Esophagus squamous epithelium (tissue), 5 donors: Measurements from ENCODE around the gene OSBPL10. TPM values are rescaled to one million over a fixed set of nuclear protein-coding genes. Genes with fewer than 3 reads are reported as not detected.

Experiments
- DNase-seq: peaks from one replicate; lab custom pipeline; 2025; lab: John Stamatoyannopoulos, UW
- H3K27ac ChIP-seq, 4 donors: fragments of 200-600 bp; sonication (generic); one replicate each; pipeline ENCODE4 v1.5.1; 2016 to 2019; ENCODE audit warnings: mild to moderate bottlenecking in 1 of 4
- H3K27me3 ChIP-seq, 4 donors: fragments of 200-600 bp; sonication (generic); 1 replicate in 3 of 4; 2 replicates in 1 of 4; pipeline versions ENCODE4 v1.5.1 to v1.6.0; 2017 to 2021; ENCODE audit warnings: antibody characterized with exemption in 1 of 4
- H3K36me3 ChIP-seq, 3 donors: fragments of 200-600 bp; sonication (generic); one replicate each; pipeline ENCODE4 v1.5.1; 2016 to 2019
- H3K4me1 ChIP-seq, 3 donors: fragments of 200-600 bp; sonication (generic); one replicate each; pipeline ENCODE4 v1.5.1; 2017 to 2019
- H3K4me3 ChIP-seq, 4 donors: fragments of 200-600 bp; sonication (generic); 1 replicate in 3 of 4; 2 replicates in 1 of 4; pipeline ENCODE4 v1.5.1; 2016 to 2019; ENCODE audit warnings: mild to moderate bottlenecking in 2 of 4, moderate library complexity in 1 of 4
- H3K9me3 ChIP-seq, 3 donors: fragments of 200-600 bp; sonication (generic); one replicate each; pipeline ENCODE4 v1.5.1; 2016 to 2019
- CTCF ChIP-seq, 6 experiments: fragments of 450-650 bp in 4 of 6; fragments of 200-600 bp in 2 of 6; sonication (generic) in 2 of 6; IDR thresholded peaks; one replicate each; pipeline ENCODE4 v1.5.1; 2016 to 2019; ENCODE audit warnings: antibody characterized with exemption in 6 of 6, mild to moderate bottlenecking in 4 of 6, moderate library complexity in 4 of 6
- POLR2A ChIP-seq, 4 donors: fragments of 450-650 bp; IDR thresholded peaks; one replicate each; pipeline ENCODE4 v1.6.1; 2017; ENCODE audit warnings: antibody characterized with exemption in 4 of 4, mild to moderate bottlenecking in 4 of 4, moderate library complexity in 3 of 4
- WGBS, 2 donors: methylation state at CpG; one replicate each; pipeline ENCODE4 v1.1.5; 2018; 5-methylcytosine and 5-hydroxymethylcytosine counted together
- intact Hi-C: fragments of 100-400 bp; cut with DNase I; formaldehyde crosslinking; loops from one replicate; pipeline ENCODE4 v1.15.0; 2022
- total RNA-seq, 4 donors: library from RNA; depleted of rRNA; stranded (reverse); fragments of >200 nt; gene quantifications; one replicate each; pipeline ENCODE4 v1.1.0, GENCODE V29; 2016
- donor health status: DM: yes; HTN: yes; CAD: no.

Gene OSBPL10
- total RNA-seq, 4 donors from 2014 or later: 13.8 to 65.3 (median 41.0) TPM

- intact Hi-C loops: no loop called here
- TF ChIP-seq POLR2A (IDR thresholded peaks at IDR 0.05) (no peak), CTCF (IDR thresholded peaks at IDR 0.05) (no peak)
Measured at GRCh38 chr3:31770822-31771326, 210.2 kb downstream of the OSBPL10 start.

GRCh38 chr3:31768479-31769125, 212.5 kb downstream of the OSBPL10 start:
- DNase-seq: no peak
- intact Hi-C loops: no loop called here

More at GRCh38 chr3:31770822-31771326, 210.2 kb downstream of the OSBPL10 start:
- no peaks in the 10 kb centered on the region for H3K36me3 ChIP-seq
- no peaks in the 10 kb centered on the region for H3K27me3 ChIP-seq
- no peak overlapping the region for H3K27ac ChIP-seq
- no peaks in the 10 kb centered on the region for H3K9me3 ChIP-seq
- no peak for DNase-seq
- no peak overlapping the region for H3K4me3 ChIP-seq
- peaks cover 0 to 32% (median 7%) of the 10 kb centered on the region in 3 donors for H3K4me1 ChIP-seq
- 73 to 93% methylated on average over 5 of the region's 5 CpGs for WGBS, 2 donors

GRCh38 chr3:31767920-31768319, 213.1 kb downstream of the OSBPL10 start:
- H3K4me1 ChIP-seq: peaks cover 3 to 54% (median 7%) of the 10 kb centered on the region in 3 donors
- no peak for TF ChIP-seq CTCF (IDR thresholded peaks at IDR 0.05)
- no peak for TF ChIP-seq POLR2A (IDR thresholded peaks at IDR 0.05)
- intact Hi-C loops: no loop called here
- H3K4me3 ChIP-seq: no peak overlapping the region
- 85 to 90% methylated on average over 8 of the region's 8 CpGs for WGBS, 2 donors
- H3K9me3 ChIP-seq: no peaks in the 10 kb centered on the region
- no peaks in the 10 kb centered on the region for H3K27me3 ChIP-seq
- H3K36me3 ChIP-seq: no peaks in the 10 kb centered on the region
- no peak for DNase-seq
- no peak overlapping the region for H3K27ac ChIP-seq

More at GRCh38 chr3:31768479-31769125, 212.5 kb downstream of the OSBPL10 start:
- H3K27ac ChIP-seq: no peak overlapping the region
- H3K4me3 ChIP-seq: no peak overlapping the region
- H3K27me3 ChIP-seq: no peaks in the 10 kb centered on the region
- 34 to 38% methylated on average over 6 of the region's 6 CpGs for WGBS, 2 donors
- no peaks in the 10 kb centered on the region for H3K36me3 ChIP-seq
- TF ChIP-seq CTCF (IDR thresholded peaks at IDR 0.05) (peak; percentile 18 to 55 (median 50)), POLR2A (IDR thresholded peaks at IDR 0.05) (no peak)
- H3K4me1 ChIP-seq: peaks cover 0 to 47% (median 7%) of the 10 kb centered on the region in 3 donors
- no peaks in the 10 kb centered on the region for H3K9me3 ChIP-seq

GRCh38 chr3:31766669-31767068, 214.4 kb downstream of the OSBPL10 start:
- Histone ChIP-seq H3K4me1 (peaks cover 7 to 63% (median 7%) of the 10 kb centered on the region in 3 donors), H3K27me3 (no peaks in the 10 kb centered on the region), H3K27ac (no peak overlapping the region), H3K36me3 (no peaks in the 10 kb centered on the region), H3K4me3 (no peak overlapping the region), H3K9me3 (no peaks in the 10 kb centered on the region)
- intact Hi-C loops: no loop called here
- DNase-seq: no peak
- TF ChIP-seq CTCF (IDR thresholded peaks at IDR 0.05) (no peak), POLR2A (IDR thresholded peaks at IDR 0.05) (no peak)

- H3K36me3 ChIP-seq: no peaks in the 10 kb centered on the region
- no peak for DNase-seq
- WGBS, 2 donors: 65 to 76% methylated on average over 4 of the region's 4 CpGs
- peaks cover 7 to 63% (median 7%) of the 10 kb centered on the region in 3 donors for H3K4me1 ChIP-seq
- no peak for TF ChIP-seq CTCF (IDR thresholded peaks at IDR 0.05)
- TF ChIP-seq POLR2A (IDR thresholded peaks at IDR 0.05): no peak
- no peaks in the 10 kb centered on the region for H3K9me3 ChIP-seq
- H3K4me3 ChIP-seq: no peak overlapping the region
- H3K27me3 ChIP-seq: no peaks in the 10 kb centered on the region
- intact Hi-C loops: no loop called here
- H3K27ac ChIP-seq: no peak overlapping the region
Measured at GRCh38 chr3:31765871-31766270, 215.2 kb downstream of the OSBPL10 start.
